OCI-LY3 (cell line): ENCODE data around the gene PROM2.

Experiments used
- H2AFZ ChIP-seq: fragments of 200-600, 300-600 bp; shearing (Covaris generic); 2 replicates; pipeline ENCODE4 v1.6.0; 2014; ENCODE audit warnings: antibody characterized with exemption, low read depth, low read length
- H3K27ac ChIP-seq: fragments of 200-600, 300-600 bp; sonication (generic); 2 replicates; pipeline ENCODE4 v1.5.1; 2014; ENCODE audit warnings: mild to moderate bottlenecking, low read length, moderate library complexity, mixed read lengths
- H3K27me3 ChIP-seq: fragments of 200-600, 300-600 bp; sonication (generic); 2 replicates; pipeline ENCODE4 v1.6.1; 2014; ENCODE audit warnings: low read depth, low read length, mixed read lengths
- H3K36me3 ChIP-seq: fragments of 200-600, 300-600 bp; sonication (generic); replicated peaks from 2 replicates; pipeline ENCODE3; 2014; ENCODE audit warnings: low read depth, low read length, mixed read lengths
- H3K4me1 ChIP-seq: fragments of 300-600, 200-600 bp; sonication (generic); 2 replicates; pipeline ENCODE4 v1.6.1; 2014; ENCODE audit warnings: low read length, mixed read lengths
- H3K4me2 ChIP-seq: fragments of 200-600, 300-600 bp; sonication (generic); 2 replicates; pipeline ENCODE4 v1.6.1; 2014; ENCODE audit warnings: low read length, mixed read lengths
- H3K4me3 ChIP-seq: fragments of 300-600, 200-600 bp; sonication (generic); 2 replicates; pipeline ENCODE4 v1.5.1; 2014; ENCODE audit warnings: antibody characterized with exemption, mild to moderate bottlenecking, low read length, moderate library complexity
- H3K79me2 ChIP-seq: fragments of 300-600, 200-600 bp; shearing (Covaris generic); 2 replicates; pipeline ENCODE4 v1.6.1; 2014; ENCODE audit warnings: mild to moderate bottlenecking, low read length, mixed read lengths
- H3K9ac ChIP-seq: fragments of 300-600, 200-600 bp; shearing (Covaris generic); 2 replicates; pipeline ENCODE4 v1.6.0; 2014; ENCODE audit warnings: mild to moderate bottlenecking, low read length, moderate library complexity
- H3K9me3 ChIP-seq: fragments of 200-600, 300-600 bp; shearing (Covaris generic); 2 replicates; pipeline ENCODE4 v1.6.1; 2014; ENCODE audit warnings: low read length, mixed read lengths; ENCODE audit not compliant: insufficient read depth
- H4K20me1 ChIP-seq: fragments of 200-600, 300-600 bp; sonication (generic); 2 replicates; pipeline ENCODE4 v1.6.1; 2016; ENCODE audit warnings: low read length, mixed read lengths; ENCODE audit not compliant: insufficient read depth
- CTCF ChIP-seq: fragments of 200-600, 300-600 bp; sonication (generic); IDR thresholded peaks from 2 replicates; pipeline ENCODE4 v1.5.1; 2014; ENCODE audit warnings: antibody characterized with exemption, low read length, low read depth
- EZH2phosphoT487 ChIP-seq: fragments of 200-600 bp; shearing (Covaris generic); IDR thresholded peaks from 2 replicates; pipeline ENCODE4 v1.6.1; 2018; ENCODE audit warnings: antibody characterized with exemption, mixed run types, low read depth

The PROM2 gene

GRCh38 chr2:95292623-95293260 is 18.5 kb downstream of the PROM2 start:
- no peaks in the 10 kb centered on the region for H4K20me1 ChIP-seq
- H3K27ac ChIP-seq: no peak overlapping the region
- no peak overlapping the region for H3K9ac ChIP-seq
- no peak overlapping the region for H2AFZ ChIP-seq
- H3K4me1 ChIP-seq: no peaks in the 10 kb centered on the region
- H3K36me3 ChIP-seq: no peaks in the 10 kb centered on the region
- 0 out of 2 replicates have a peak, but pooled peaks cover 8% of the 10 kb centered on the region for H3K9me3 ChIP-seq
- H3K27me3 ChIP-seq: no peaks in the 10 kb centered on the region
- H3K4me3 ChIP-seq: no peak overlapping the region
- no peak overlapping the region for H3K4me2 ChIP-seq
- TF ChIP-seq CTCF (no peak), EZH2phosphoT487 (no peak)
- H3K79me2 ChIP-seq: no peaks in the 10 kb centered on the region

GRCh38 chr2:95294579-95295250 is 20.5 kb downstream of the PROM2 start:
- no peaks in the 10 kb centered on the region for H3K27me3 ChIP-seq
- H3K79me2 ChIP-seq: no peaks in the 10 kb centered on the region
- no peaks in the 10 kb centered on the region for H4K20me1 ChIP-seq
- H3K4me3 ChIP-seq: no peak overlapping the region
- H3K9me3 ChIP-seq: 0 out of 2 replicates have a peak, but pooled peaks cover 8% of the 10 kb centered on the region
- no peak overlapping the region for H3K9ac ChIP-seq
- H2AFZ ChIP-seq: no peak overlapping the region
- H3K27ac ChIP-seq: no peak overlapping the region
- no peak overlapping the region for H3K4me2 ChIP-seq
- no peaks in the 10 kb centered on the region for H3K36me3 ChIP-seq
- H3K4me1 ChIP-seq: no peaks in the 10 kb centered on the region; the same call in 1 of the 2 replicates
- TF ChIP-seq EZH2phosphoT487 (no peak), CTCF (no peak)

DNA sequence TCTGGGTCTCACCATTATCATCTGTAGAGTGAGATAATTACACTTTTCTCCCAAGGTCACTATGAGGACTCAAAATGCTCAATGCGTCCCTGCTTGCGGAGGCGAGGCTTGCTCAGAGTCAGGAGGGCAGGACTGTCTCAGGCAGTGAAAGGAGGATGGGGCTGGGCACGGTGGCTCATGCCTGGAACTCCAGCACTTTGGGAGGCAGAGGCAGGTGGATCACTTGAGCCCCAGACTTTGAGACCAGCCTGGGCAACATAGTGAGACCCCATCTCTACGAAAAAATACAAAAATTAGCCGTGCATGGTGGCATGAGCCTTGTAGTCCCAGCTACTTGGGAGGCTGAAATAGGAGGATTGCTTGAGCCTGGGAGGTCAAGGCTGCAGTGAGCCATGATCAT is 21.1 kb downstream of the PROM2 start:
- Histone ChIP-seq H3K79me2 (no peaks in the 10 kb centered on the region), H2AFZ (no peak overlapping the region), H3K4me2 (no peak overlapping the region), H3K4me3 (no peak overlapping the region), H3K27ac (no peak overlapping the region), H3K9me3 (0 out of 2 replicates have a peak, but pooled peaks cover 8% of the 10 kb centered on the region), H3K4me1 (peaks cover 6% of the 10 kb centered on the region), H3K9ac (no peak overlapping the region), H3K27me3 (no peaks in the 10 kb centered on the region), H4K20me1 (no peaks in the 10 kb centered on the region), H3K36me3 (no peaks in the 10 kb centered on the region)
- no peak for TF ChIP-seq CTCF

GRCh38 chr2:95296011-95296410 is 21.8 kb downstream of the PROM2 start:
- Histone ChIP-seq H3K4me1 (peaks cover 13% of the 10 kb centered on the region), H3K4me3 (no peak overlapping the region), H3K79me2 (no peaks in the 10 kb centered on the region), H3K4me2 (no peak overlapping the region), H4K20me1 (no peaks in the 10 kb centered on the region), H3K27ac (no peak overlapping the region), H3K9ac (no peak overlapping the region), H3K9me3 (0 out of 2 replicates have a peak, but pooled peaks cover 5% of the 10 kb centered on the region), H3K36me3 (no peaks in the 10 kb centered on the region), H2AFZ (no peak overlapping the region), H3K27me3 (no peaks in the 10 kb centered on the region)
- TF ChIP-seq EZH2phosphoT487: no peak
